ENCODE measurements around the gene FBXO10.

Gene FBXO10

GRCh38 chr9:37547328-37547878, 28.8 kb downstream of the FBXO10 start:
- H3K79me2 ChIP-seq (ENCODE audit: insufficient read depth, low read length) = no peaks in the 10 kb centered on the region
- no peak overlapping the region for H3K4me3 ChIP-seq (ENCODE audit: low read length, poor library complexity, severe bottlenecking)
- no peaks in the 10 kb centered on the region for H3K36me3 ChIP-seq (ENCODE audit: insufficient read depth, low read length)
- no peaks in the 10 kb centered on the region for H3K9me2 ChIP-seq (replicated peaks; ENCODE audit: low read depth, low read length)
- TF ChIP-seq, protein P1, sequence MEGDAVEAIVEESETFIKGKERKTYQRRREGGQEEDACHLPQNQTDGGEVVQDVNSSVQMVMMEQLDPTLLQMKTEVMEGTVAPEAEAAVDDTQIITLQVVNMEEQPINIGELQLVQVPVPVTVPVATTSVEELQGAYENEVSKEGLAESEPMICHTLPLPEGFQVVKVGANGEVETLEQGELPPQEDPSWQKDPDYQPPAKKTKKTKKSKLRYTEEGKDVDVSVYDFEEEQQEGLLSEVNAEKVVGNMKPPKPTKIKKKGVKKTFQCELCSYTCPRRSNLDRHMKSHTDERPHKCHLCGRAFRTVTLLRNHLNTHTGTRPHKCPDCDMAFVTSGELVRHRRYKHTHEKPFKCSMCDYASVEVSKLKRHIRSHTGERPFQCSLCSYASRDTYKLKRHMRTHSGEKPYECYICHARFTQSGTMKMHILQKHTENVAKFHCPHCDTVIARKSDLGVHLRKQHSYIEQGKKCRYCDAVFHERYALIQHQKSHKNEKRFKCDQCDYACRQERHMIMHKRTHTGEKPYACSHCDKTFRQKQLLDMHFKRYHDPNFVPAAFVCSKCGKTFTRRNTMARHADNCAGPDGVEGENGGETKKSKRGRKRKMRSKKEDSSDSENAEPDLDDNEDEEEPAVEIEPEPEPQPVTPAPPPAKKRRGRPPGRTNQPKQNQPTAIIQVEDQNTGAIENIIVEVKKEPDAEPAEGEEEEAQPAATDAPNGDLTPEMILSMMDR (conservative IDR thresholded peaks at IDR 0.05; ENCODE audit: low read length) = no peak
- no peak for TF ChIP-seq EZH2phosphoT487 (IDR thresholded peaks at IDR 0.05; ENCODE audit: borderline replicate concordance)
- no peak overlapping the region for H2AFZ ChIP-seq (ENCODE audit: low read length)
- H4K20me1 ChIP-seq (ENCODE audit: insufficient read depth, low read length, poor library complexity, severe bottlenecking) = no peaks in the 10 kb centered on the region
- H3F3A ChIP-seq (ENCODE audit: low read depth) = no peaks in the 10 kb centered on the region
- H3K4me1 ChIP-seq (ENCODE audit: insufficient read depth, low read length, poor library complexity, severe bottlenecking) = peaks cover 4% of the 10 kb centered on the region
- H3K9me3 ChIP-seq (ENCODE audit: insufficient read depth, low read depth, low read length) = no peaks in the 10 kb centered on the region
- no peaks in the 10 kb centered on the region for H3K27me3 ChIP-seq (ENCODE audit: insufficient read depth, low read length, poor library complexity, severe bottlenecking)
- no peak overlapping the region for H3K4me2 ChIP-seq (ENCODE audit: low read depth, low read length, poor library complexity, severe bottlenecking)
- no peak overlapping the region for H3K9ac ChIP-seq (ENCODE audit: low read depth, low read length, poor library complexity, severe bottlenecking)

DNA sequence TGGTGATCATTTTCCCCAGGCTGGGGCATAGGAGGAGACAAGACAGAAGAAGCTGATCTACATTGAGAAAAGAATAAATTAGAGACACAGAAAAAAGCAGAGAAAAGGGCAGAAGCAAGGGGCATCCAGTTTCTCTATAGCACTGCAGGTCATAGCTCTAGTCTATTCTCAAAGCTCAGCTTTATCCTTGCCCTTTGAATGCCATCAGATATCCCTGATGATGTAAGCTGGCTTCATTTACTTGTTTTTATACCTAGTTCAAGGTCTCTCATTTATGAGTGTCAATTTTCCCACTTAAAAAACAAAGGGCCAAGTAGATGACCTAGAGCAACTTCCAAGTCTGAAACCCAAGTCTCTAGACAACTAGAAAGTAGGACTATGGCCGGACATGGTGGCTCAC, 32.7 kb downstream of the FBXO10 start:
- no peaks in the 10 kb centered on the region for H3F3A ChIP-seq (ENCODE audit: low read depth)
- H3K9me3 ChIP-seq (ENCODE audit: insufficient read depth, low read depth, low read length) = no peaks in the 10 kb centered on the region
- no peaks in the 10 kb centered on the region for H3K79me2 ChIP-seq (ENCODE audit: insufficient read depth, low read length)
- H3K9ac ChIP-seq (ENCODE audit: low read depth, low read length, poor library complexity, severe bottlenecking) = no peak overlapping the region
- no peaks in the 10 kb centered on the region for H4K20me1 ChIP-seq (ENCODE audit: insufficient read depth, low read length, poor library complexity, severe bottlenecking)
- no peaks in the 10 kb centered on the region for H3K27me3 ChIP-seq (ENCODE audit: insufficient read depth, low read length, poor library complexity, severe bottlenecking)
- H3K4me3 ChIP-seq (ENCODE audit: low read length, poor library complexity, severe bottlenecking) = no peak overlapping the region
- H3K9me2 ChIP-seq (replicated peaks; ENCODE audit: low read depth, low read length) = no peaks in the 10 kb centered on the region
- H3K36me3 ChIP-seq (ENCODE audit: insufficient read depth, low read length) = peaks cover 28% of the 10 kb centered on the region; the same call in 1 of the 2 replicates
- H3K4me2 ChIP-seq (ENCODE audit: low read depth, low read length, poor library complexity, severe bottlenecking) = no peak overlapping the region
- H2AFZ ChIP-seq (ENCODE audit: low read length) = no peak overlapping the region
- no peaks in the 10 kb centered on the region for H3K4me1 ChIP-seq (ENCODE audit: insufficient read depth, low read length, poor library complexity, severe bottlenecking)
- TF ChIP-seq, protein P1 (conservative IDR thresholded peaks at IDR 0.05; ENCODE audit: low read length) = no peak
- no peak for TF ChIP-seq EZH2phosphoT487 (IDR thresholded peaks at IDR 0.05; ENCODE audit: borderline replicate concordance)

- Histone ChIP-seq H4K20me1 (ENCODE audit: insufficient read depth, low read length, poor library complexity, severe bottlenecking) (no peaks in the 10 kb centered on the region), H3K4me2 (ENCODE audit: low read depth, low read length, poor library complexity, severe bottlenecking) (no peak overlapping the region), H3K9ac (ENCODE audit: low read depth, low read length, poor library complexity, severe bottlenecking) (no peak overlapping the region), H3K4me1 (ENCODE audit: insufficient read depth, low read length, poor library complexity, severe bottlenecking) (no peaks in the 10 kb centered on the region), H3K79me2 (ENCODE audit: insufficient read depth, low read length) (no peaks in the 10 kb centered on the region), H3K4me3 (ENCODE audit: low read length, poor library complexity, severe bottlenecking) (no peak overlapping the region), H3F3A (ENCODE audit: low read depth) (no peaks in the 10 kb centered on the region), H2AFZ (ENCODE audit: low read length) (no peak overlapping the region), H3K36me3 (ENCODE audit: insufficient read depth, low read length) (peaks cover 33% of the 10 kb centered on the region; the same call in 1 of the 2 replicates), H3K9me2 (replicated peaks; ENCODE audit: low read depth, low read length) (no peaks in the 10 kb centered on the region), H3K9me3 (ENCODE audit: insufficient read depth, low read depth, low read length) (no peaks in the 10 kb centered on the region), H3K27me3 (ENCODE audit: insufficient read depth, low read length, poor library complexity, severe bottlenecking) (no peaks in the 10 kb centered on the region)
- TF ChIP-seq, protein P1 (conservative IDR thresholded peaks at IDR 0.05; ENCODE audit: low read length) = no peak
- TF ChIP-seq EZH2phosphoT487 (IDR thresholded peaks at IDR 0.05; ENCODE audit: borderline replicate concordance) = no peak
Observed at GRCh38 chr9:37542895-37543294, 33.3 kb downstream of the FBXO10 start.
